Lower leg skin (tissue), 4 donors: ENCODE data around the gene PRKCZ. TPM values are rescaled to one million over a fixed set of nuclear protein-coding genes. Genes with fewer than 3 reads are reported as not detected.

ENCODE experiments used
- DNase-seq, 2 donors: peaks; one replicate each; pipeline ENCODE4 v3.0.0-alpha.2; 2019; ENCODE audit warnings: low spot score in 2 of 2
- H3K4me3 ChIP-seq: fragments of 200-600 bp; sonication (generic); 2 replicates; pipeline ENCODE4 v1.5.1; 2017; ENCODE audit warnings: mild to moderate bottlenecking, low read depth; ENCODE audit not compliant: poor library complexity, severe bottlenecking
- POLR2A ChIP-seq, 2 donors: fragments of 450-650 bp; IDR thresholded peaks; one replicate each; pipeline ENCODE4 v1.6.1; 2016 to 2017; ENCODE audit warnings: antibody characterized with exemption in 2 of 2, mild to moderate bottlenecking in 1 of 2, moderate library complexity in 1 of 2
- WGBS, 2 donors: methylation state at CpG; one replicate each; pipeline ENCODE4 v1.1.5; 2018; 5-methylcytosine and 5-hydroxymethylcytosine counted together
- intact Hi-C: fragments of 100-400 bp; cut with DNase I; formaldehyde crosslinking; loops from one replicate; pipeline ENCODE4 v1.15.0; 2023; ENCODE audit warnings: low total_unique reads
- total RNA-seq, 4 donors: library from RNA; depleted of rRNA; stranded (reverse); fragments of >200 nt; gene quantifications; one replicate each; pipeline ENCODE4 v1.1.0, GENCODE V29; 2016
- TF ChIP-seq, protein P1 (sequence below), 3 donors: fragments of 450-650 bp; IDR thresholded peaks; one replicate each; pipeline ENCODE4 v1.5.1; 2016; ENCODE audit warnings: antibody characterized with exemption in 3 of 3, mild to moderate bottlenecking in 3 of 3, moderate library complexity in 2 of 3

Gene PRKCZ
- total RNA-seq, 4 donors from 2014 or later = 25.9 to 32.2 (median 26.8) TPM

DNA sequence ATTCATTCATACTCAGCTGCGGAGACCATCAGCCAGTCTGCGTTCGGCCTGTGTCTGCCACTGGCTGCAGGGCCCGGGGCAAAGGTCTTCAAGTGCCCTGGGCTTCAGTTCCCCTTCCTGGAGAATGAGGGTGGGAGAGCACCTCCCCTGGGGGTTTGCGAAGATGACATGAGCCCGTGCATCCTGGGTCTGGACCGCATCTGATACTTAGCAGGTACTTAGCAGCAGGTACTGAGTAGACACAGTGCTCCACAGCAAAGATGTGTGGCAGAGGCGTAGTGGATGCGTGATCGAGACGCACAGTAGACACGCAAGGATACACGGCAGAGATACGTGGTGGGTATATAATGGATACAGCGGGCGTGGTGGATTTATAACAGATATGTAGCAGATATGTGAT lies 51.3 kb downstream of the PRKCZ start:
- no peak for DNase-seq
- no peak overlapping the region for H3K4me3 ChIP-seq
- no peak for TF ChIP-seq POLR2A (IDR thresholded peaks at IDR 0.05)
- TF ChIP-seq, protein P1, sequence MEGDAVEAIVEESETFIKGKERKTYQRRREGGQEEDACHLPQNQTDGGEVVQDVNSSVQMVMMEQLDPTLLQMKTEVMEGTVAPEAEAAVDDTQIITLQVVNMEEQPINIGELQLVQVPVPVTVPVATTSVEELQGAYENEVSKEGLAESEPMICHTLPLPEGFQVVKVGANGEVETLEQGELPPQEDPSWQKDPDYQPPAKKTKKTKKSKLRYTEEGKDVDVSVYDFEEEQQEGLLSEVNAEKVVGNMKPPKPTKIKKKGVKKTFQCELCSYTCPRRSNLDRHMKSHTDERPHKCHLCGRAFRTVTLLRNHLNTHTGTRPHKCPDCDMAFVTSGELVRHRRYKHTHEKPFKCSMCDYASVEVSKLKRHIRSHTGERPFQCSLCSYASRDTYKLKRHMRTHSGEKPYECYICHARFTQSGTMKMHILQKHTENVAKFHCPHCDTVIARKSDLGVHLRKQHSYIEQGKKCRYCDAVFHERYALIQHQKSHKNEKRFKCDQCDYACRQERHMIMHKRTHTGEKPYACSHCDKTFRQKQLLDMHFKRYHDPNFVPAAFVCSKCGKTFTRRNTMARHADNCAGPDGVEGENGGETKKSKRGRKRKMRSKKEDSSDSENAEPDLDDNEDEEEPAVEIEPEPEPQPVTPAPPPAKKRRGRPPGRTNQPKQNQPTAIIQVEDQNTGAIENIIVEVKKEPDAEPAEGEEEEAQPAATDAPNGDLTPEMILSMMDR (IDR thresholded peaks at IDR 0.05) = no peak
- WGBS, 2 donors = 91 to 92% methylated on average over 16 of the region's 16 CpGs
- intact Hi-C loops = no loop called here

DNA sequence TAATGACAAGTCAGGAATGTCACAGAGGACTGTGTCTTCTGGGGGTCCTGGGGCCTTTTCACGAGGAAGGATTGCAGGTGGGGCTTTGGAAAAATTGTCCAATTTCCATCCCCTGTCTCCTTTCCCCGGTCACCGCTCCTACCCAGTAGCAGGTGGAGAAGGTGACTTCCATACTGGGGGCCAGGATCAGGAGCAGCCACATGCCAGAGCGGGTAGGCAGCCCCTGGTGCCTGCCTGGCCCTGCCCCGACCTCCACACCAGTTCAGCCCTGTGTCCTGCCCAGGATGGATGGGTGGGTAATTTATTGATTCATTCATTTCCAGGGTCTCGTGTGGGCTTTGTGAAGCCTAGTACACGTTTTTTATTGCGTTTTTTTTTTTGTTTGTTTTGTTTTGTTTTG lies 51.7 kb downstream of the PRKCZ start:
- no peak for DNase-seq
- no peak overlapping the region for H3K4me3 ChIP-seq
- WGBS, 2 donors = 80 to 84% methylated on average over 8 of the region's 8 CpGs
- TF ChIP-seq POLR2A (IDR thresholded peaks at IDR 0.05) = no peak
- TF ChIP-seq, protein P1 (IDR thresholded peaks at IDR 0.05) = no peak
- intact Hi-C loops = no loop called here

DNA sequence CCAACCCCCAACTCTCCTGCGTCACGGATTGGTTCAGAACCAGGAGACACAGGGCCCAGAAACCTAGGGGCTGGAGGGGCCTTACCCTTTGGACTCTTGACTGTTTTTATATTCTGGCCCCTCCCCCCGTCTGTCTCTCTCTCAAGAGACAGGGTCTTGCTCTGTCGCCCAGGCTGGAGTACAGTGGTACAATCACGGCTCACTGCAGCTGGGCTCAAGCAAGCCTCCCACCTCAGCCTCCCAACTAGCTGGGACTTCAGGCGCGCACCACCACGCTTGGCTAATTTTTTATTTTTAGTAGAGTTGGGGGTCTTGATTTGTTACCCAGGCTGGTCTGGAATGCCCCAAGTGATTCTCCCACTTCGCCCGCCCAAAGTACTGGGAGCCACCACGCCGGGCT lies 52.5 kb downstream of the PRKCZ start:
- WGBS, 2 donors = 96% methylated on average over 12 of the region's 12 CpGs
- intact Hi-C loops = loop anchor here (1.0 kb wide), 1 partner anchor 23 kb away; no protein-coding TSS in a partner anchor
- DNase-seq = no peak
- H3K4me3 ChIP-seq = no peak overlapping the region
- TF ChIP-seq, protein P1 (IDR thresholded peaks at IDR 0.05) = no peak
- no peak for TF ChIP-seq POLR2A (IDR thresholded peaks at IDR 0.05)

DNA sequence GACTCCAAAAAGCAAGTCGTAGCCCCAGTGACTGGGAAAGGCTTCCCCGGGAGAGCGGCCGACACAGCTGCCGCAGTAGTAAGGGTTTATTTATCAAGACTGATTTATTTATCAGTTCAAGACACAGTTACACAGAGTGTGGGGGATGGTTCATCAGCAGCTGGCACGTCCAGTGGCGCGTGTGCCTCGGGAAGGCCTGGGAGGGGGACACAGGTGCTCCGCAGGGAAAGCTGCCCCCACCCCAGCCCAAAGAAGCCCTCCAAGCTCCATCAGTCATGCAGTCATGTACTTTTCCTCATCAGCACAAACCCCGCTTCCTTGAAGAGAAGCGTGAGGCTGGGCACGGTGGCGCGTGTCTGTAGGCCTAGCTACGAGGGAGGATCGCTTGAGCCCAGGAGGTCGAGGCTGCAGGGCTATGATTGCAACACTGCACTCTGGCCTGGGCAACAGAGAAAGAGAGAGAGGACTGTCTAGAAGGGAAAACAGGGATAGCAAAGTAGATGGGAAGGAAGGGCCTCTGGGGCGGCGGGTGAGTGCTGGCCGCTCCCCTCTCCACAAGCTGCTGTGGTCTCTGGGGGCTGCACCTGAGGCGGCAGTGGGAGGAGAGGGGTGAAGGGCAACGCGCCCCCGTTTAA lies 53.2 kb downstream of the PRKCZ start:
- intact Hi-C loops = loop anchor here (1.0 kb wide), 1 partner anchor 24 kb away; no protein-coding TSS in a partner anchor
- WGBS, 2 donors = 91 to 95% methylated on average over 25 of the region's 25 CpGs
- no peak for TF ChIP-seq POLR2A (IDR thresholded peaks at IDR 0.05)
- no peak overlapping the region for H3K4me3 ChIP-seq
- DNase-seq = no peak

DNA sequence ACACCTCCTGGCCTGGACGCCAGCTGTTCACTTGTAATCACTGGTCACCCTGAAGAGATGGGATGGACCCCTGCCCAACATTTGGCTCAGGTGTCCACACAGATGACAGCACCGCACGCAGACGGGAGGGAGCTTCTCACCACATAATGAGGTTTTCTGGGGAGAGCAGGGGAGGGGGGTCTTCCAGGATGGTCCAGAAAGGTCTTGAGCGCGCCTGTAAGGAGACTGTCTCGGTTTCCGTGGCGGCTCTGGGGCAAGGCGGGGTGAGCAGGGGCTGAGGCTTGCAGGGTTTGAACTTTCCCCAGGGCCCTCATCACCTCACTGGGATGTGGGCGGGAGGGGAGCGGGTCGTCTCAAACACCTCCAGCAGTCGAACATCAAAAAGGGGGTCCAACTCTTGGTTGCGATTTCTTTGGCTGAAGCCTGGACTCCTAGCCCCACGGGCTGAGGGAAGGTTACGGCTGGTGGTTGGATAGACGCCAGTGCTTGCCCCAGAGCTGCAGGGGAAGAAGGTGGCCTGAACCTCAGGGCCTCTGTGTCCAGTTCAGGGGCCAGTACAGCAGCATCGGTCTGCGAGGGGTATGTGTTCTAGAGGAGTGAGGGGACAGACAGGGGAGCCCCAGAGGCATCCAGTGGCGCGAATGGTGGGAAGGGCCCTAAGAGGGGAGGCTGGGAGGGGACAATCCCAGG lies 53.8 kb downstream of the PRKCZ start:
- WGBS, 2 donors = 79 to 88% methylated on average over 22 of the region's 22 CpGs
- intact Hi-C loops = loop anchor here (1.0 kb wide), 1 partner anchor 25 kb away; no protein-coding TSS in a partner anchor
- DNase-seq = no peak
- no peak for TF ChIP-seq POLR2A (IDR thresholded peaks at IDR 0.05)
- TF ChIP-seq, protein P1 (IDR thresholded peaks at IDR 0.05) = no peak
- no peak overlapping the region for H3K4me3 ChIP-seq

DNA sequence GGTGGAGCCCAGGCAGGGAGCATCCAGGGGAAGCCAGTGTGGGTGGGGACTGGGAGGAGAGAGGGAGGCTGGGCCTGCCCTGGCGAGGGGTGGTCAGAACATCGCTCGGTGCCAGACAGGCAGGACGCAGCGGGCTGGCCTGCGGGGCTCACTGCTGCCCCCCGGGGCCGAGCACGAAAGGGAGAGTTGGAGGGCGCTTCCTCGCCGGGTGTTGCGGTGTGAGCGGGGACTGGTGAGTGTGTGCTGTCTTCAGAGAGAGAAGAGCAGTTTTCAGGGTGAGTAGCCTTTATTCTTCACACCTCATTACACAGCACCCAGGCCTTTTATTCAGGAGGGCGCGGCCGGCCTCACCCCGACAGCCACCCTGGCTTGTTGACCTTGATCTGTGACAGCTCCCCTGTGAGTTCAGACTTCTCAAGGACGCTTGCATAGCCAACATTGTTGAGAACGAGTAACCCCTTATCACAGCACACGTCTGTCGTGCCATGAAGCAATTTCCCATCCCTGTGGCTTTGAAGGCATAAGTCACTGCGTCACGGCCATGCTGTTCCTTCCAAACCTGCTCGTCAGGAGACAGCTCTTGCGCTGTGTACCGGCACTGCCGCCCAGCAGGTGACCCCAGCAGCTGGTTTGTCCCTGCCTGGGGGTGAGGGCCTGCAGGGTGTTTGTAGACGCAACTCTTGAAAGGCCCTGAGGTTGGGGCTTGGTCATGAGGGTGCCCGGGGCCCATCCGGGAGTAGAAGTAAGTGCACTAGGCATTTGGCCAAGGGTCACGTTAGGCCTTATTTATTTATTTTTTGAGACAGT lies 54.6 kb downstream of the PRKCZ start:
- intact Hi-C loops = no loop called here
- no peak for TF ChIP-seq POLR2A (IDR thresholded peaks at IDR 0.05)
- TF ChIP-seq, protein P1 (IDR thresholded peaks at IDR 0.05) = no peak
- H3K4me3 ChIP-seq = no peak overlapping the region
- DNase-seq = no peak
- WGBS, 2 donors = 82 to 85% methylated on average over 32 of the region's 32 CpGs
